Measurements from ENCODE around the gene TRPM2. TPM values are rescaled to one million over a fixed set of nuclear protein-coding genes. Genes with fewer than 3 reads are reported as not detected.

TRPM2 gene
- total RNA-seq, 2 experiments from 2014 or later: 2.6 to 3.7 TPM

DNA sequence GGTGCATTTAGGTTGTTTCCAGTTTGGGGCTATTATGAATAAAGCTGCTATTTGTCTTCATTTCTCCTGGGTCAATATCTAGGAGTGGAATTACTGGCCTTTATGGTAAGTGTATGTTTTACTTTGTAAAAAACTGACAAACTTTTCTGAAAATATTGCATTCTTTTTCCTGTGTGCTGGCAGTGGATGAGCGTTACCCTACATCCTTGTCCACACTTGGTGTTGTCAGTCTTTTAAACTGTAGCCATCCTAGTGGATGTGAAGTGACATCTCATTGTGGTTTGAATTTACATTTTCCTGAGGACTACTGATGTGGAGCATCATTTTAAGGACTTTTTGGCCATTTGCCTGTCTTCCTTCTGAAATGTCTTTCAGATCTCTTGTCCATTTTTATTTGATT is 35.9 kb downstream of the TRPM2 start:
- Mint-ChIP-seq H3K27ac (no peak overlapping the region), H3K9me3 (peaks cover 20% of the 10 kb centered on the region), H3K4me3 (no peak overlapping the region), H3K4me1 (ENCODE audit: low read depth) (no peaks in the 10 kb centered on the region), H3K36me3 (ENCODE audit: low read depth) (peaks cover 9% of the 10 kb centered on the region), H3K27me3 (no peaks in the 10 kb centered on the region)
- DNase-seq: no peak
- intact Hi-C loops (cut with micrococcal nuclease): no loop called here
- CTCF ChIA-PET: no interaction called here
- TF ChIP-seq, protein P1, sequence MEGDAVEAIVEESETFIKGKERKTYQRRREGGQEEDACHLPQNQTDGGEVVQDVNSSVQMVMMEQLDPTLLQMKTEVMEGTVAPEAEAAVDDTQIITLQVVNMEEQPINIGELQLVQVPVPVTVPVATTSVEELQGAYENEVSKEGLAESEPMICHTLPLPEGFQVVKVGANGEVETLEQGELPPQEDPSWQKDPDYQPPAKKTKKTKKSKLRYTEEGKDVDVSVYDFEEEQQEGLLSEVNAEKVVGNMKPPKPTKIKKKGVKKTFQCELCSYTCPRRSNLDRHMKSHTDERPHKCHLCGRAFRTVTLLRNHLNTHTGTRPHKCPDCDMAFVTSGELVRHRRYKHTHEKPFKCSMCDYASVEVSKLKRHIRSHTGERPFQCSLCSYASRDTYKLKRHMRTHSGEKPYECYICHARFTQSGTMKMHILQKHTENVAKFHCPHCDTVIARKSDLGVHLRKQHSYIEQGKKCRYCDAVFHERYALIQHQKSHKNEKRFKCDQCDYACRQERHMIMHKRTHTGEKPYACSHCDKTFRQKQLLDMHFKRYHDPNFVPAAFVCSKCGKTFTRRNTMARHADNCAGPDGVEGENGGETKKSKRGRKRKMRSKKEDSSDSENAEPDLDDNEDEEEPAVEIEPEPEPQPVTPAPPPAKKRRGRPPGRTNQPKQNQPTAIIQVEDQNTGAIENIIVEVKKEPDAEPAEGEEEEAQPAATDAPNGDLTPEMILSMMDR (IDR thresholded peaks at IDR 0.05): no peak
- POLR2A ChIA-PET: no interaction called here
- ATAC-seq: no peak

DNA sequence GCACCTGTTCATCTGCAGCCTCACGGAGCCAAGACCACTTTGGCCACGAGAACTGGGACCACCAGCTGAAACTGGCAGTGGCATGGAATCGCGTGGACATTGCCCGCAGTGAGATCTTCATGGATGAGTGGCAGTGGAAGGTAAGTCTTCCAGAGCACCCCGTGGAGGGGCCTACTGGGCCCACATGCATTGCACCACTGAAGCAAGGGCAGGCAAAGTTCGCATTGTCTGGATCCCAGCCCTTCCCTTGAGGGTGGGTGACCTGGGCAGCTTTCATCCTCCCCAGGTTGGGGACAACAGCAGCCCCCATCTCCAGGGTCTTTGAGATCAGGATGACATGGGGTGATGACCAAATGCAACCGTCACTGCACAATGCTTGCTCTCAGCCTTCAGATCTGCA is 37.5 kb downstream of the TRPM2 start:
- Mint-ChIP-seq H3K4me1 (ENCODE audit: low read depth) (no peaks in the 10 kb centered on the region), H3K27ac (no peak overlapping the region), H3K36me3 (ENCODE audit: low read depth) (peaks cover 3% of the 10 kb centered on the region), H3K9me3 (peaks cover 5% of the 10 kb centered on the region), H3K4me3 (no peak overlapping the region), H3K27me3 (no peaks in the 10 kb centered on the region)
- ATAC-seq: no peak
- TF ChIP-seq, protein P1 (IDR thresholded peaks at IDR 0.05): no peak
- CTCF ChIA-PET: no interaction called here
- no peak for DNase-seq
- intact Hi-C loops (cut with micrococcal nuclease): no loop called here
- POLR2A ChIA-PET: interaction anchor here (0.6 kb wide), 1 partner anchor 9 kb away, joined by 3 read pairs; no protein-coding TSS in a partner anchor

DNA sequence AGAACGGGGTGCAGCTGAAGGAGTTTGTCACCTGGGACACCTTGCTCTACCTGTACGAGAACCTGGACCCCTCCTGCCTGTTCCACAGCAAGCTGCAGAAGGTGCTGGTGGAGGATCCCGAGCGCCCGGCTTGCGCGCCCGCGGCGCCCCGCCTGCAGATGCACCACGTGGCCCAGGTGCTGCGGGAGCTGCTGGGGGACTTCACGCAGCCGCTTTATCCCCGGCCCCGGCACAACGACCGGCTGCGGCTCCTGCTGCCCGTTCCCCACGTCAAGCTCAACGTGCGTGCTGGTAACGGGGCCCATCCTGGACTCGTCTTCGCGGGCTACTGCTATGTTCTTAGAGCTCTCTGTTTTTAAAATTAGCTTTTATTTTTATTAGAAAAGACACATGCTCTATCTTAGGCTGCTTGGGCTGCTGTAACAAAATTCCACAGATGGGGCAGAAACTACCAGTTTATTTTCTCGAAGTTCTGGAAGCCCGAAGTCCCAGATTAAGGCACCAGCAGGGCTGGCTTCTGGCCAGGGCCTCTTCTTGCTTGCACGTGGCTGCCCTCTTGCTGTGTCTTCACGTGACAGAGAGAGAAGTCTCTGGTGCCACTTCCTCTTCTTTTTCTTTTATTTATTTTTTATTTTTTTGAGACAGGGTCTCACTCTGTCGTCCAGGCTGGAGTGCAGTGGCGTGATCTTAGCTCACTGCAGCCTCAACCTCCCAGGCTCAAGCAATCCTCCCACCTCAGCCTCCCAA is 38.1 kb downstream of the TRPM2 start:
- Mint-ChIP-seq H3K27ac (no peak overlapping the region), H3K4me1 (ENCODE audit: low read depth) (no peaks in the 10 kb centered on the region), H3K36me3 (ENCODE audit: low read depth) (peaks cover 2% of the 10 kb centered on the region), H3K4me3 (no peak overlapping the region), H3K27me3 (no peaks in the 10 kb centered on the region), H3K9me3 (peaks cover 2% of the 10 kb centered on the region)
- CTCF ChIA-PET: no interaction called here
- ATAC-seq (no peak), DNase-seq (no peak)
- POLR2A ChIA-PET: interaction anchor here (0.6 kb wide), 1 partner anchor 149 kb away, joined by 3 read pairs; no protein-coding TSS in a partner anchor
- TF ChIP-seq, protein P1 (IDR thresholded peaks at IDR 0.05): no peak
- intact Hi-C loops (cut with micrococcal nuclease): no loop called here

DNA sequence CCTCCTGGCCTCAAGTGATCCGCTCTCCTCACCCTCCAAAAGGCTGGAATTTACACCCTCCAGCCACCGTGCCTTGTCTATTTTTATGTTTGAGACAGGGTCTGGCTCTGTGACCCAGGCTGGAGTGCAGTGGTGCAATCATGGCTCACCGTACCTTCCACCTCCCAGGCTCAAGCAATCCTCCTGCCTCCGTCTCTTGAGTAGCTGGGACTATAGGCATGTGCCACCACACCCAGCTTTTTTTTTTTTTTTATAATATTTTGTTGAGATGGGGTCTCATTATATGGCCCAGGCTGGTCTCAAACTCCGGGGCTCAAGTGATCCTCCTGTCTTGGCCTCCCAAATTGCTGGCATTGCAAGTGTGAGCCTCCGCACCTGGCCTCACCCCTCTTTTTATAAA is 38.8 kb downstream of the TRPM2 start:
- Mint-ChIP-seq H3K27me3 (no peaks in the 10 kb centered on the region), H3K4me1 (ENCODE audit: low read depth) (no peaks in the 10 kb centered on the region), H3K27ac (no peak overlapping the region), H3K36me3 (ENCODE audit: low read depth) (peaks cover 2% of the 10 kb centered on the region), H3K9me3 (no peaks in the 10 kb centered on the region), H3K4me3 (no peak overlapping the region)
- intact Hi-C loops (cut with micrococcal nuclease): no loop called here
- ChIA-PET CTCF (no interaction called here), POLR2A (no interaction called here)
- DNase-seq (no peak), ATAC-seq (no peak)
- TF ChIP-seq, protein P1 (IDR thresholded peaks at IDR 0.05): no peak

DNA sequence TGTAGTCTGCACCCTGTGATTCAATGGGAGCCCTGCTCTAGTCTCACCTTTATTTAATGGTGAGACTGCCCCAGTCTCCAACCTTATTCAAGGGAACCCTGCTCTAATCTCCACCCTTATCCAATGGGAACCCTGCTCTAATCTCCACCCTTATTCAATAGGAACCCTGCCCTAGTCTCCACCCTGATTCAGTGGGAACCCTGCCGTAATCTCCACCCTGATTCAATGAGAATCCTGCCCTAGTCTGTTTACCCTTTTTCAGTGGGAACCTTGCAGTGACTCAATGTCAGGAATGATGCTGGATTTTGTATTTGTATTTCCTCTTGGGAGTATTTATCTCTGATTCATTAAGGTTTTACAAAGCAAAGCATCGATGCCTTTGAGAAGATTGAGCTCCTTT is 39.5 kb downstream of the TRPM2 start:
- H3K27ac Mint-ChIP-seq: no peak overlapping the region
- H3K36me3 Mint-ChIP-seq (ENCODE audit: low read depth): peaks cover 2% of the 10 kb centered on the region
- ATAC-seq (no peak), DNase-seq (no peak)
- CTCF ChIA-PET: interaction anchor here (1.2 kb wide), 1 partner anchor 88 kb away, joined by 4 read pairs; no protein-coding TSS in a partner anchor
- no peaks in the 10 kb centered on the region for H3K27me3 Mint-ChIP-seq
- POLR2A ChIA-PET: no interaction called here
- H3K9me3 Mint-ChIP-seq: no peaks in the 10 kb centered on the region
- no peak overlapping the region for H3K4me3 Mint-ChIP-seq
- intact Hi-C loops (cut with micrococcal nuclease): no loop called here
- TF ChIP-seq, protein P1 (IDR thresholded peaks at IDR 0.05): no peak
- no peaks in the 10 kb centered on the region for H3K4me1 Mint-ChIP-seq (ENCODE audit: low read depth)
